H9 (cell line): ENCODE results near the gene MNAT1. TPM values are rescaled to one million over a fixed set of nuclear protein-coding genes. Genes with fewer than 3 reads are reported as not detected.

Experiments used
- DNase-seq: peaks from one replicate; pipeline ENCODE4 v3.0.0-alpha.2; 2017
- H2AFZ ChIP-seq: one replicate; pipeline ENCODE4 v1.6.1; 2013; ENCODE audit warnings: mild to moderate bottlenecking, low read length, control low read depth, moderate library complexity
- H2AK5ac ChIP-seq: 2 replicates; pipeline ENCODE4 v1.6.1; 2013; ENCODE audit warnings: low read length, control low read depth, mixed read lengths; ENCODE audit not compliant: insufficient read length
- H2BK120ac ChIP-seq: one replicate; pipeline ENCODE4 v1.6.1; 2013; ENCODE audit warnings: low read depth, mild to moderate bottlenecking, low read length, control low read depth, inconsistent platforms; ENCODE audit not compliant: poor library complexity, severe bottlenecking
- H2BK12ac ChIP-seq: 2 replicates; pipeline ENCODE4 v1.6.1; 2013; ENCODE audit warnings: low read length, control low read depth, mixed read lengths, low read depth; ENCODE audit not compliant: insufficient read length
- H2BK15ac ChIP-seq: 2 replicates; pipeline ENCODE4 v1.6.1; 2013; ENCODE audit warnings: low read depth, low read length, control low read depth
- H2BK20ac ChIP-seq: one replicate; pipeline ENCODE4 v1.6.1; 2013; ENCODE audit warnings: low read depth, mild to moderate bottlenecking, low read length, control low read depth, inconsistent platforms; ENCODE audit not compliant: poor library complexity, severe bottlenecking
- H2BK5ac ChIP-seq: 2 replicates; pipeline ENCODE4 v1.6.1; 2013; ENCODE audit warnings: low read length, control low read depth, mixed read lengths; ENCODE audit not compliant: insufficient read length
- H3K14ac ChIP-seq: 2 replicates; pipeline ENCODE4 v1.6.1; 2013; ENCODE audit warnings: low read length, control low read depth; ENCODE audit not compliant: insufficient read depth
- H3K18ac ChIP-seq: 2 replicates; pipeline ENCODE4 v1.6.1; 2013; ENCODE audit warnings: low read depth, mild to moderate bottlenecking, mixed read lengths, low read length, control low read depth; ENCODE audit not compliant: insufficient read length
- H3K23ac ChIP-seq: 2 replicates; pipeline ENCODE4 v1.6.1; 2013; ENCODE audit warnings: low read length, control low read depth, mixed read lengths, low read depth; ENCODE audit not compliant: insufficient read length
- H3K23me2 ChIP-seq: 2 replicates; pipeline ENCODE4 v1.6.1; 2013; ENCODE audit warnings: low read depth, mild to moderate bottlenecking, mixed read lengths, low read length, control low read depth; ENCODE audit not compliant: insufficient read length, poor library complexity, severe bottlenecking
- H3K27ac ChIP-seq: 2 replicates; pipeline ENCODE4 v1.5.1; 2013; ENCODE audit warnings: low read length, control low read depth, mixed read lengths, low read depth; ENCODE audit not compliant: insufficient read length
- H3K27me3 ChIP-seq: 2 replicates; pipeline ENCODE4 v1.6.1; 2013; ENCODE audit warnings: low read length, control low read depth, inconsistent platforms; ENCODE audit not compliant: insufficient read depth
- H3K4ac ChIP-seq: 2 replicates; pipeline ENCODE4 v1.6.1; 2013; ENCODE audit warnings: low read depth, mild to moderate bottlenecking, control low read depth, inconsistent platforms, low read length, moderate library complexity
- H3K4me1 ChIP-seq: 2 replicates; pipeline ENCODE4 v1.6.1; 2013; ENCODE audit warnings: low read length, control low read depth, inconsistent platforms; ENCODE audit not compliant: insufficient read depth
- H3K4me2 ChIP-seq: 2 replicates; pipeline ENCODE4 v1.6.1; 2013; ENCODE audit warnings: low read length, control low read depth, mixed read lengths; ENCODE audit not compliant: insufficient read length, insufficient read depth
- H3K56ac ChIP-seq: 2 replicates; pipeline ENCODE4 v1.6.1; 2013; ENCODE audit warnings: low read depth, mild to moderate bottlenecking, mixed read lengths, low read length, control low read depth; ENCODE audit not compliant: insufficient read length
- H3K79me1 ChIP-seq: 2 replicates; pipeline ENCODE4 v1.6.1; 2013; ENCODE audit warnings: low read depth, mild to moderate bottlenecking, moderate library complexity, low read length, control low read depth, inconsistent platforms; ENCODE audit not compliant: insufficient read depth, poor library complexity, severe bottlenecking
- H3K79me2 ChIP-seq: 2 replicates; pipeline ENCODE4 v1.6.1; 2013; ENCODE audit warnings: low read length, control low read depth, inconsistent platforms; ENCODE audit not compliant: insufficient read depth
- H3K9ac ChIP-seq: 2 replicates; pipeline ENCODE4 v1.6.1; 2013; ENCODE audit warnings: low read length, control low read depth, mixed read lengths; ENCODE audit not compliant: insufficient read length; ENCODE audit errors: extremely low read depth
- H3K9me3 ChIP-seq: one replicate; pipeline ENCODE4 v1.6.1; 2013; ENCODE audit warnings: low read depth, low read length, inconsistent platforms; ENCODE audit not compliant: control insufficient read depth
- H3T11ph ChIP-seq: one replicate; pipeline ENCODE4 v1.6.1; 2013; ENCODE audit warnings: mild to moderate bottlenecking, low read length, control low read depth, inconsistent platforms
- H4K20me1 ChIP-seq: one replicate; pipeline ENCODE4 v1.6.1; 2013; ENCODE audit not compliant: control insufficient read depth, insufficient read length, insufficient read depth
- H4K5ac ChIP-seq: 2 replicates; pipeline ENCODE4 v1.6.1; 2013; ENCODE audit warnings: low read depth, mild to moderate bottlenecking, mixed read lengths, low read length, control low read depth; ENCODE audit not compliant: insufficient read length
- H4K8ac ChIP-seq: replicated peaks from 2 replicates; pipeline ENCODE4 v1.6.1; 2013; ENCODE audit warnings: low read length, control low read depth, mixed read lengths, low read depth; ENCODE audit not compliant: insufficient read length
- H4K91ac ChIP-seq: 2 replicates; pipeline ENCODE4 v1.6.1; 2013; ENCODE audit warnings: low read depth, mild to moderate bottlenecking, moderate library complexity, mixed read lengths, low read length, control low read depth; ENCODE audit not compliant: insufficient read length
- H3K27ac Mint-ChIP-seq, 3 experiments: 2 replicates in 2 of 3; 3 replicates in 1 of 3; pipeline ENCODE4 v1.8.0; 2020 to 2021; ENCODE audit warnings: mixed read lengths in 3 of 3, mild to moderate bottlenecking in 1 of 3, moderate library complexity in 1 of 3
- H3K27me3 Mint-ChIP-seq: 2 replicates; pipeline ENCODE4 v1.8.0; 2021; ENCODE audit warnings: low read depth, mild to moderate bottlenecking, moderate library complexity, mixed read lengths
- H3K36me3 Mint-ChIP-seq, 3 experiments: 2 replicates in 2 of 3; 3 replicates in 1 of 3; pipeline ENCODE4 v1.8.0; 2020 to 2021; ENCODE audit warnings: low read depth in 3 of 3, mixed read lengths in 3 of 3; ENCODE audit not compliant: insufficient read depth in 1 of 3
- H3K4me1 Mint-ChIP-seq, 2 experiments: 2 replicates each; pipeline ENCODE4 v1.8.0; 2020; ENCODE audit warnings: mixed read lengths in 2 of 2
- H3K4me3 Mint-ChIP-seq, 2 experiments: 2 replicates in 1 of 2; 3 replicates in 1 of 2; pipeline ENCODE4 v1.8.0; 2020 to 2021; ENCODE audit warnings: mild to moderate bottlenecking in 2 of 2, mixed read lengths in 2 of 2, moderate library complexity in 1 of 2
- H3K9me3 Mint-ChIP-seq, 2 experiments: 2 replicates in 1 of 2; 3 replicates in 1 of 2; pipeline ENCODE4 v1.8.0; 2020; ENCODE audit warnings: mild to moderate bottlenecking in 2 of 2, mixed read lengths in 2 of 2, moderate library complexity in 1 of 2
- WGBS: extraction: QIAGEN DNeasy Blood & Tissue Kit; methylation state at CpG from one replicate; pipeline ENCODE4 v1.1.7; 2013; ENCODE audit warnings: missing lambda C conversion rate, low lambda C conversion rate, mixed read lengths; ENCODE audit not compliant: insufficient read length; ENCODE audit errors: extremely low coverage; 5-methylcytosine and 5-hydroxymethylcytosine counted together
- total RNA-seq: library from RNA; stranded (reverse); gene quantifications from 2 replicates; pipeline ENCODE4 v1.2.1, GENCODE V29; 2021
- TF ChIP-seq, protein P1 (sequence below): fragments of 200-600 bp; sonication (generic); conservative IDR thresholded peaks from 3 replicates; pipeline ENCODE4 v1.8.0; 2021; ENCODE audit warnings: antibody characterized with exemption, mild to moderate bottlenecking

Gene MNAT1
- total RNA-seq, 1 experiment from 2014 or later, result 43.1 TPM

DNA sequence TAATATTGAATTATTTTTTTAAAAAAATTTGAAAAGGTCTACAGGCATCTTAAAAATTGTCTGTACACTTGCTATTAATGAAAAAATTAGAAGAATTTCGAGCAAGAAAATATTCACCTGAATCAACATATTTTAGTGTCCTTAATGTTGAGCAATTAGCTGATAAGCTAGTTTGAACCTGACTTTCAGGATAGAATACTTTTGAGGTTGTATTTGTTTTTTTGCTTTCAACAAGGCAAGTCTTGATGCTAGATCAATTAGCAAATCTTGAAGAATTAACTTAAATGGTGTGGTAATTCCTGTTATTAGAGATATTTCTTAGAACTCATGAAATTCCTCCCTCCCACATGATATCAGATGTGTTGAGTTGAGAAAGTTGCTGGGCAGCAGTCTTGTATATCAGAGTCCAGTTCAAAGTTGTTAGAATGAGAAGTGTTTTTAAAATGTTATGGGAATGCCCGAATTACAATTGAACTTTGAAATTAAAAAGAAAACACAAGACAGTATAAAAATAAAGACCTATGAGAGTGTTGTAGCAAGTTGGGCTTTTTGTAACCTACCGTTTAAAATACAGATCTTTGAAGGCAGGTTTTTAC, 127.1 kb downstream of the MNAT1 start:
- Mint-ChIP-seq H3K36me3 (peaks cover 9 to 11% (median 11%) of the 10 kb centered on the region in 3 experiments; a peak in 6 of 7 replicates), H3K4me1 (no peaks in the 10 kb centered on the region; a peak in 1 of 4 replicates), H3K27ac (no peak overlapping the region; a peak in 1 of 7 replicates), H3K9me3 (peaks cover 4 to 8% of the 10 kb centered on the region in 2 experiments; a peak in 3 of 5 replicates), H3K27me3 (no peaks in the 10 kb centered on the region), H3K4me3 (no peak overlapping the region)
- no peak overlapping the region for H3K14ac ChIP-seq
- H3K9ac ChIP-seq, result no peak overlapping the region
- TF ChIP-seq, protein P1, sequence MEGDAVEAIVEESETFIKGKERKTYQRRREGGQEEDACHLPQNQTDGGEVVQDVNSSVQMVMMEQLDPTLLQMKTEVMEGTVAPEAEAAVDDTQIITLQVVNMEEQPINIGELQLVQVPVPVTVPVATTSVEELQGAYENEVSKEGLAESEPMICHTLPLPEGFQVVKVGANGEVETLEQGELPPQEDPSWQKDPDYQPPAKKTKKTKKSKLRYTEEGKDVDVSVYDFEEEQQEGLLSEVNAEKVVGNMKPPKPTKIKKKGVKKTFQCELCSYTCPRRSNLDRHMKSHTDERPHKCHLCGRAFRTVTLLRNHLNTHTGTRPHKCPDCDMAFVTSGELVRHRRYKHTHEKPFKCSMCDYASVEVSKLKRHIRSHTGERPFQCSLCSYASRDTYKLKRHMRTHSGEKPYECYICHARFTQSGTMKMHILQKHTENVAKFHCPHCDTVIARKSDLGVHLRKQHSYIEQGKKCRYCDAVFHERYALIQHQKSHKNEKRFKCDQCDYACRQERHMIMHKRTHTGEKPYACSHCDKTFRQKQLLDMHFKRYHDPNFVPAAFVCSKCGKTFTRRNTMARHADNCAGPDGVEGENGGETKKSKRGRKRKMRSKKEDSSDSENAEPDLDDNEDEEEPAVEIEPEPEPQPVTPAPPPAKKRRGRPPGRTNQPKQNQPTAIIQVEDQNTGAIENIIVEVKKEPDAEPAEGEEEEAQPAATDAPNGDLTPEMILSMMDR, result no peak
- H3T11ph ChIP-seq, result no peak overlapping the region
- H3K79me1 ChIP-seq, result no peaks in the 10 kb centered on the region
- H3K4me1 ChIP-seq, result no peaks in the 10 kb centered on the region
- no peak overlapping the region for H4K5ac ChIP-seq
- no peak overlapping the region for H2BK15ac ChIP-seq
- H3K4me2 ChIP-seq, result no peak overlapping the region
- H3K23ac ChIP-seq, result no peak overlapping the region
- no CpG with 5 or more reads among the region's 3 CpGs for WGBS
- no peak overlapping the region for H2BK120ac ChIP-seq
- H2AFZ ChIP-seq, result no peak overlapping the region
- no peak overlapping the region for H3K4ac ChIP-seq
- H3K9me3 ChIP-seq, result no peaks in the 10 kb centered on the region
- no peak overlapping the region for H4K8ac ChIP-seq
- H3K18ac ChIP-seq, result no peak overlapping the region
- no peak overlapping the region for H4K91ac ChIP-seq
- H3K56ac ChIP-seq, result no peak overlapping the region
- no peaks in the 10 kb centered on the region for H3K79me2 ChIP-seq
- H4K20me1 ChIP-seq, result no peaks in the 10 kb centered on the region
- no peak overlapping the region for H3K27ac ChIP-seq
- H3K27me3 ChIP-seq, result no peaks in the 10 kb centered on the region
- H2AK5ac ChIP-seq, result no peak overlapping the region
- no peak overlapping the region for H2BK20ac ChIP-seq
- no peak overlapping the region for H2BK12ac ChIP-seq
- no peaks in the 10 kb centered on the region for H3K23me2 ChIP-seq
- DNase-seq, result no peak
- H2BK5ac ChIP-seq, result no peak overlapping the region
